Fibroblast of skin of left biceps (primary cell): ENCODE measurements around the gene MXI1.

ENCODE experiments used
- DNase-seq, 2 experiments: peaks; one replicate each; pipeline ENCODE4 v3.0.0-alpha.2; 2013; ENCODE audit warnings: low read depth in 2 of 2

MXI1 gene

DNA sequence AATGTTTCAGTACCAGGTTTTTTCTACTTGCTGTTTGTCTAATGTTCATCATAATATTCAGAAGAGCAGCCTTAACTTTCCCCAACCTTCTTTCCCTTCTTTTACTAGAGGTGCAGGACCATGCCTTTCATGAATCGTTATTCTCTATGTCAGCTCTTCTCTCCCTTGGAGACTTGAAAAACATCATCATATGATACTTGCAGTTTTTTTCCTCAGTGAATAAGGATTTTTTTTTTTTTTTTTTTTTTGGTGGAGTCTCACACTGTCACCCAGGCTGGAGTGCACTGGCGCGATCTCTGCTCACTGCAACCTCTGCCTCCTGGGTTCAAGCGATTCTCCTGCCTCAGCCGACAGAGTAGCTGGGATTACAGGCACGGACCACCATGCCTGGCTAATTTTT, 67.2 kb downstream of the MXI1 start:
- no peak for DNase-seq

DNA sequence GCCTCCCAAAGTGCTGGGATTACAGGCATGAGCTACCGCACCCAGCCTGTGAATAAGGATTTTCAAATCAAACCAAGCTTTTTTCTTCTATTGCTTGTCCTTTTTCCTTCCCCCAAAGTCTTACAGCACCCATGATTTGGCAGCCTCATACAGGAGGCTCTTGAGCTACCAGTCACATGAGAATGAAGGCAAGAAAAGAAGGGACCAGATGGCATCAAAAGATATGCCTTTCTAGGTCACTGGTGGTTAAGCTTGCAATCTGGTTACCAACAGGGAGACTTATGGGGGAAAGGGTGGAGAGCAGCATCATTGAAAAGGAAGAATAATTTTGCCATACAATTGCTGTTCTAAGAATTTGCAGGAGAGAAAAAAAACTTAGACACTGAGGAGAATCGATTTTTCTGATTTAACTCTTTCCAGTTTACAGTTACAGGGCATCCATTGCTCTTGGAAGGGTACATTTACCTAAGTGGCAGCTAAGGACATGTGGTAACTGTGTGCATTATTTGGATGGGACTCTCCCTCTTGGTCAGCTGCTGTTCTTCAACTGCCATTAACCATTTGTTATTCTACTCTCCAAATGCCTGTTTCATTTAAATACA, 67.8 kb downstream of the MXI1 start:
- no peak for DNase-seq

DNA sequence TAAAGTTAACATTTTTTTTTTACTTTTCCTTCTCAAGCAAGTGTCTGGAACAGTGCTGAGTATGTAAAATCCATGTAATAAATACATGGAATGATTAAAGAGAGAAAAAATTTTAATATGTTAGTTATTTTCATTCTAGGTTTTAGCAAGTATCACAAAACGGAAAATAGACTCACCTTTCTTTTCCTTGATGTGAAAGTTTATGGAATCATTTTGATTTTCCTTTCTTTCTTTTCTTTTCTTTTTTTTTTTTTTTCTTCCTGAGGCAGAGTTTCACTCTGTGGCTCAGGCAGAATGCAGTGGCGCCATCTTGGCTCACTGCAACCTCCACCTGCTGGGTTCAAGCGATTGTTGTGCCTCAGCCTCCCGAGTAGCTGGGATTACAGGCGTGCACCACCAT, 69.2 kb downstream of the MXI1 start:
- no peak for DNase-seq

GRCh38 chr10:110277591-110277990, 70.2 kb downstream of the MXI1 start:
- no peak for DNase-seq

GRCh38 chr10:110278562-110279406, 71.4 kb downstream of the MXI1 start:
- no peak for DNase-seq

DNA sequence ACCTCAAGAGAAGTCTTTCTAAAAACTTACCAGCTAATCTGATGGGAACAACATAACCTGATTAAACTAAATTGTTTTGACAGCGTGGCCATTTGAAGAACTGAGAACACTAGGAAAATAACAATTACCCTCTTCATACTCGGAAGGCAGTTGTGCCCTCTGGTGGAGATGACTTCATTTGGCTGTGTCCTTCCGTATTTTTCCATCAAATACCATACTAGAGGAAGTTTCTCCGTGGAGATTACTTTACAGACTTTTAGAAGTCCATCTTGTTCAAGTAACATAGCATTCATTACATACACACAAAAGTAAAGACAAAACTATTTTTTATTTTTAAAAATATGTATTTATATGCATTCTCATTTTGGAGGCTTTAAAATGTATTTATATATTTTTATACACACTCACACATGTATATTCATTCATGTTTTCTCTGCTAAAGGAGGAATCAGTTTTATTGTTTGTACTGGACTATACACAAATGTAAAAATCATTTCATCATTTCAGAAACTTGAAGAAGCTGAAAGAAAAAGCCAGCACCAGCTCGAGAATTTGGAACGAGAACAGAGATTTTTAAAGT, 72.1 kb downstream of the MXI1 start:
- peak; percentile 21 to 22 for DNase-seq

DNA sequence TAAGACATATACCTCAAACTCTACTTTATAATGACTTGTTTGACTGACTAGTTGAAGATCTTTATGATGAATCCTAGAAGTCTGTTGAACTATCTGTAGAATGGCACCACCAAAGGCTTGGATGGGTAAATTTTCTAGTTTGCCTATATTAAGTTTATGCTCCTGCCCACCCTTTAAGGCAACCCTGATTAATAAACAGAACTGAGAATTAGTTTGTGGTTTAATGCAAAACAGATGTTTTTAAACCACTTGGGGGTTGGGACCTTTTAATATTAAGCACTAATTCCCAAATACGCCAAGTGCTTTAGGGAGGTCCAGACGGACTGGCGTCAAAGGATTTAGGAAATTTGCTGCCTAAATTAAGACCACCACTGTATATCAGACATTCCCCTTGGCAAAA, 76.9 kb downstream of the MXI1 start:
- DNase-seq = no peak

GRCh38 chr10:110285501-110285900, 78.1 kb downstream of the MXI1 start:
- DNase-seq = no peak

- DNase-seq = no peak
Measured at GRCh38 chr10:110286841-110287240, 79.4 kb downstream of the MXI1 start.

- no peak for DNase-seq
Measured at GRCh38 chr10:110296966-110297365, 89.6 kb downstream of the MXI1 start.

DNA sequence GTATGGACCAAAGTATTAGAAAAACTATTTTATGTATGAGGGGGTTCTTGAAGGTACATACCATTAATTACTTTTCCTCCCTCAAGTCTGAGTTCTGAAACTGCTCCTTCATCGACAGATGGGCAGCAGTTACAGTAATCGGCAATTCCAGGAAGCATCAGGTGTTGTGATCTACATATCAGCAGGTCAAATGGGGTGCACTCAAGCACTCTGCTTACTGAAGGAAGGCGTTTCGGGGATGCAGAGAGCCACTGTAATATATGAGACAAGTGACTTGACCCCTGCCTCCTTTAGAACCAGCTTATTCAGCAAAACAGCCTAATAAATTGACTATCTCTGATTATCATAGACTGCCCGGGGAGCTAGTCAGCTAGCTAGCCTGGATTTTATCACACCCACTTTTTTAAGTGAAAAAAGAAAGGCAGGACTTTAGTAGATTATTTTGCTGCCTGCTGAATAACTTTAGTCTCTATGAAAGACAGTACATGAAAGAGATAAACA, 93.1 kb downstream of the MXI1 start:
- no peak for DNase-seq

DNA sequence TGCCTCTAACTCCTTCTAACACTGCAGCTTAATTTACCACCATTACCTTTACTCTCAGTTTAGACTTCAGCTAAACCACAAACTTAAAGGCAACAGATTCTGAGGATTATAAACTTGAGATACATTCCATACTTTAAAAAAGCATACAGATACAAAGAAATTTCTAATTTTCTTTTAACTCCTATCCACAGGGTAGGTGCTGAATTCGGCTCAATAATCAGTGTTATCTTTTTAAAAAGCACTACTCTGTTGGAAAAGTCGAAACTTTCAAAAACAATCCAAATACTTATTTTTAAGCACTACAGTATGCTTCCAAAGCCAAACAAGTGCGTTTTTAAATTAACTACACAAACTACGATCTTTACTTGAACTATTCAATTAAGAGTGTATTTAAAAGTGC, 96.3 kb downstream of the MXI1 start:
- DNase-seq = no peak

- DNase-seq = no peak
Measured at GRCh38 chr10:110304394-110304779, 97.0 kb downstream of the MXI1 start.

DNA sequence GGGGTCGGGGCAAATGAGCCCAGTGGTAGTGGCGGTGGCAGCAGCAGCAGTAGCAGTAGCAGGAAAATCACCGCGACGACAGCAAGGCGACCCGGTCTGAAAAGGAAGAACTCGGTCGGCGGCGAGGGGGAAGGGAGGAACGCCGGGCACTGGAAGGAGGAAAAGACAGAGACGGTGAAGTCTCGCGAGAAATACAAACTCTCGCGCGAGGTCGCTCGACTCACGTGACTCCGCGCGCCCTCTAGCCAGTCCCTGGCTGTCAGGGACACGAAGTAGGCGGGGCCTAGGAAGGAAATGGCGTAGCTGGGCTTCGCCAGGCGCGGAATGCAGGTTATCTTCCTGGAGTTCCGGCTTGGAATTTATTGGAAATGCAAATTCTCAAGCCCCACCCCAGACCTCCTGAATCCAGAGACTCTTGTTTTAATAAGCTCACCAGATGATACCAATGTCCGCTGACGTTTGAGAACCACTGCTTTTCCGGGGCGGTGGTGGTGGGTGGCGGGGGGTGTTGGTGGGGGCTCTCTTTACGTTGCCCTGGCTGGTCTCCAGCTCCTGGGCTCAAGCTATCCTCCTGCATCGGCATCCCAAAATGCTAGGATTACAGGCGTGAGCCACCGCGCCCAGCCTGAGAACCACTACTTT, 97.5 kb downstream of the MXI1 start, which contains the start of gene SMNDC1:
Gene SMNDC1 (minus strand): TSS at position 141 of the 642 bp plus-strand sequence. CDS start 1,333 bp downstream, outside the sequence.
- peak; percentile 95 to 96 for DNase-seq

DNA sequence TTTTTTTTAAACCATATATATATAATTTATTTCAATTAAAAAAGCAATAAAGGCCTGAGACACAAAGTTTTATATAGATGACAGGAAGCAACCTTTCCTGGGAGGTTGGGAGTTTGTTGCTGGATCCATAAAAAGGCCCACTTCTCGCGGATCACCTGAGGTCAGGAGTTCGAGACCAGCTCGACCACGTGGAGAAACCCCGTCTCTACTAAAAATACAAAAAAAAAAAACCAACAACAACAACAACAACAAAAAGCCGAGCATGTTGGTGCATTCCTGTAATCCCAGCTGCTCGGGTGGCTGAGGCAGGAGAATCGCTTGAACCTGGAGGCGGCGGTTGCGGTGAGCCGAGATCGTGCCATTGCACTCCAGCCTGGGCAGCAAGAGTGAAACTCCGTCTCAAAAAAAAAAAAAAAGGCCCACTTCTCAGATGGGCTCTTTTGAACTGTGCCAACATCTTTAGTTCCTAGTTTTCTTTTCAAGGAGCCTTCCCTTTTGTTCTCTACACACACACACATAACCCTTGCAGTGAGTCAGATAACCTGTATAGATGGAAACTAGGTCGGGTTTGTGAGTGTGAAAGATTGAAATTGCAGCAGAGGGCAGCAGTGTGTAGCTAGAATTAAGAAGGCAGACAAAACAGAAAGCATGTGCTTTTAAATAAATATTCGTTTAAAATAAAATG, 98.5 kb downstream of the MXI1 start:
- DNase-seq = peak; percentile 66

DNA sequence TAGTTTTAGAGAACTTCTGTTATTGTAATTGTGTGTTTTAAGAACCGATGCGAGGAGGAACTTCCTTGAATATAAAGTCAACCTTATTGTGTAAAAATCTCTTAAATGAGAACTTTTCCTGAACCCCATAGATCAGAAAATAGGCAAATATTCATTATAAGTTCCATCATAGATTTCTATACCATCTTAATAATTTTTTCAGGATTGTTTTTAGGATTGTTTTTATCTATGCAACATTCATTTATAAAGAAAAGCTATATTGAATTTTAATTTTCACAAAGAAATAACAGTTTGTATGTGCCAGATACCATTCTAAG, 99.0 kb downstream of the MXI1 start:
- no peak for DNase-seq

DNA sequence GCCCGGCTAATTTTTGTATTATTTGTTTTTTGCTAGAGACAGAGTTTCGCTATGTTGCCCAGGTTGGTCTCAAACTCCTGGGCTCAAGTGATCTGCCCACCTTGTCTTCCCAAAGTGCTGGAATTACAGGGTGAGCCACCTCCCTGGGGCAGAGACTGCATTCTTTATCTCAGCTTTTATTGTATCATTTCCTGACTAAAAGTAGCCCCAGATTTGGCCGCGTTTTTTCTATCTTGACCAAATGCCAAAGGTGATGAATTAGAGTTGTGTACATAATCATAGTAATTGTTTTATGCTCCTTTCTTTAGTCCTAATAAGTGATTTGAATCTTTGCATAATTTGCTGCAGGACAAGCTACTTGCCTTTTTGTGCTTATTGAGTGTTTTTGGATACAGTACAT, 100.4 kb downstream of the MXI1 start:
- no peak for DNase-seq

GRCh38 chr10:110310741-110311140, 103.3 kb downstream of the MXI1 start:
- DNase-seq = no peak

DNA sequence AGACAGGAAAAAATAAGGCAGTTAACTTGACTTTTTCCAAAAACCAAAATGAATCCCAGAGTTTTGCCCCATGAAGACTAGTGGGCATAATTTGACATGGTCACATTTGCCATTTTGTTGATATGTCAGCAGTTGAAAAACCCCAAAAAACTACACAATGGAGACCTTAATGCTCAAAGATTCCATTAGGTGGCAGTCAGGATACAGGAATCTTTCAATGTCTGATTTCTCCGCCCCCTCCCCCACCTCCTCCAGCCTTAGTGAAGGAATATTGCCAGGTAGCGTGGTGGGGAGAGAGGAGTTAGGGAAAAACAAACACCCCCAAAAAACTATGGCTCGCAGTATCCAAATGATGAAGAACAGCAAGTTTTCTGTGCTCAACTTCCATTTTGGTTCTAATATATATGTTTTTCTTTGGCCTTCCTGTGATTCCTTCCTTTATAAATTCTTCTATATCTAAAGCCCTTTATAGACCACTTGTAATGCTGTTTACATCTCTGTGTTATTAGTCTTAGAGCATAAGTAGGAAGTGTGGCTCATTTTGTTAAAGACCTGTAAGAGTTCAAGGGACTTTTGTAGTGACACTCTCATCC, 104.0 kb downstream of the MXI1 start:
- peak in 1 of 2 experiments; percentile 18 for DNase-seq

- no peak for DNase-seq
Measured at GRCh38 chr10:110312206-110312605, 104.8 kb downstream of the MXI1 start.

DNA sequence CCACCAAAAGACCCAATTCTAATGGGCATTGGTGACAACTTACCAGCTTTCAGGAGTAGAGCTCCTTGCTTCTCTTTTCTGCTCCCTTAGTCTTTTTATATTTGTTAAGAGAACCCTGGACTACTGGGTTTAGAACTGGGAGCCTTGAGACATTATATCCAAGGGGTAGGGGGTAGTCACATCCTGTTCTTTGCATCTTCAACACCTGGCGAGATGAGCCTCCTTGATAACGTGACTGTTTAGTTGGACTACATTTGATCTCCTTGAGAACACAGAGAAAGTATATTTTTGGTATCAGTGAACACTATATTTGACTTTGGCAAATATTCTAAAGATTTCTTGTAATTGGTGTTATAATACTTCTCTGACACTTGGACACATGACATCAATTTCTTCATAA, 106.3 kb downstream of the MXI1 start:
- DNase-seq = no peak
